PFSK-1 (cell line): Measurements from ENCODE around the gene PPEF2.

Experiments
- FOXP2 ChIP-seq: optimal IDR thresholded peaks from 2 replicates; pipeline ENCODE3; 2011; ENCODE audit warnings: borderline replicate concordance, control low read depth, inconsistent platforms; ENCODE audit not compliant: insufficient read depth; ENCODE audit errors: extremely low read length, extremely low read depth
- POLR2AphosphoS5 ChIP-seq: IDR thresholded peaks from 2 replicates; pipeline ENCODE4 v1.6.1; 2012; ENCODE audit warnings: low read depth, mild to moderate bottlenecking, control low read depth, low read length, moderate library complexity
- REST ChIP-seq, 2 experiments: IDR thresholded peaks; 2 replicates each; pipeline versions ENCODE4 v1.6.1 to v1.8.0; 2011 to 2012; ENCODE audit warnings: low read depth in 2 of 2, low read length in 2 of 2, control low read depth in 1 of 2, inconsistent platforms in 1 of 2, mild to moderate bottlenecking in 1 of 2, moderate library complexity in 1 of 2; ENCODE audit not compliant: insufficient read depth in 1 of 2
- SIN3A ChIP-seq: IDR thresholded peaks from 2 replicates; pipeline ENCODE4 v1.6.1; 2012; ENCODE audit warnings: mild to moderate bottlenecking, low read length, moderate library complexity, borderline replicate concordance; ENCODE audit not compliant: insufficient read depth
- TAF1 ChIP-seq: IDR thresholded peaks from 2 replicates; pipeline ENCODE4 v1.6.1; 2012; ENCODE audit warnings: low read length, control low read depth, borderline replicate concordance; ENCODE audit not compliant: insufficient read depth

The PPEF2 gene

GRCh38 chr4:75834772-75835154 lies 67.5 kb downstream of the PPEF2 start:
- TF ChIP-seq FOXP2, result no peak
- TF ChIP-seq POLR2AphosphoS5, result no peak
- TF ChIP-seq TAF1, result no peak
- TF ChIP-seq SIN3A, result no peak
- TF ChIP-seq REST (IDR thresholded peaks at IDR 0.05; ENCODE audit: insufficient read depth in 1 of 2, low read depth in 2 of 2, low read length in 2 of 2), result no peak

GRCh38 chr4:75834095-75834771 lies 68.0 kb downstream of the PPEF2 start:
- no peak for TF ChIP-seq FOXP2

DNA sequence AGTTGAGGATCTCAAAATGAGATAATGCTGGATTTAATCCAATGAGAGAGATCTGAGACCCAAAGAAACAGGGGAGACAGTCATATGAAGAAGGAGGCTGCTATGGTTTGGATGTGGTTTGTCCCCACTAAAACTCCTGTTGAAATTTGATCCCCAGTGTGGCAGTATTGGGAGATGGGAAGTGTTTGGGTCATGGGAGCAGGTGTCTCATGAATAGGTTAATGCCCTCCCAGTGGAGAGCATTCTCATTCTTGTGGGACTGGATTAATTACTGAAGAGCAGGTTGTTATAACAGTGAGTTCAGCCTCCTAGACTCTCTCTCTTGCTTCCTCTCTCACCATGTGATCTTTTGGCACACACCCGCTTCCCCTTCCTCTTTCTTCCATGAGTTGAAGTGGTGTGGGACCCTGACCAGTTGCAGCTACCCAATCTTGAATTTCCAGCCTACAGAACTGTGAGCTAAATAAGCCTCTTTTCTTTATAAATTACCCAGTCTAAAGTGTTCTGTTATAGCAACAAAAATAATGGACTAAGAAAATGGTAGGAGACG lies 70.3 kb downstream of the PPEF2 start:
- TF ChIP-seq TAF1 (no peak), FOXP2 (no peak), REST (IDR thresholded peaks at IDR 0.05; ENCODE audit: insufficient read depth in 1 of 2, low read depth in 2 of 2, low read length in 2 of 2) (no peak), SIN3A (no peak), POLR2AphosphoS5 (no peak)

GRCh38 chr4:75830906-75831305 lies 71.3 kb downstream of the PPEF2 start:
- no peak for TF ChIP-seq FOXP2
- no peak for TF ChIP-seq REST (IDR thresholded peaks at IDR 0.05; ENCODE audit: insufficient read depth in 1 of 2, low read depth in 2 of 2, low read length in 2 of 2)
- TF ChIP-seq POLR2AphosphoS5, result no peak
- TF ChIP-seq SIN3A, result no peak
- no peak for TF ChIP-seq TAF1

- no peak for TF ChIP-seq SIN3A
- TF ChIP-seq REST (IDR thresholded peaks at IDR 0.05; ENCODE audit: insufficient read depth in 1 of 2, low read depth in 2 of 2, low read length in 2 of 2), result no peak
- TF ChIP-seq FOXP2, result no peak
- no peak for TF ChIP-seq TAF1
- no peak for TF ChIP-seq POLR2AphosphoS5
Measured at GRCh38 chr4:75823812-75824211, 78.4 kb downstream of the PPEF2 start.
